Measurements from ENCODE around the gene HCN2. TPM values are rescaled to one million over a fixed set of nuclear protein-coding genes. Genes with fewer than 3 reads are reported as not detected.

Gene HCN2
- total and polyA plus RNA-seq, 2 of the 8 experiments (the other 6 are each of a cell fraction or from before 2014, with no cell fraction given): 1.0 to 4.0 TPM

DNA sequence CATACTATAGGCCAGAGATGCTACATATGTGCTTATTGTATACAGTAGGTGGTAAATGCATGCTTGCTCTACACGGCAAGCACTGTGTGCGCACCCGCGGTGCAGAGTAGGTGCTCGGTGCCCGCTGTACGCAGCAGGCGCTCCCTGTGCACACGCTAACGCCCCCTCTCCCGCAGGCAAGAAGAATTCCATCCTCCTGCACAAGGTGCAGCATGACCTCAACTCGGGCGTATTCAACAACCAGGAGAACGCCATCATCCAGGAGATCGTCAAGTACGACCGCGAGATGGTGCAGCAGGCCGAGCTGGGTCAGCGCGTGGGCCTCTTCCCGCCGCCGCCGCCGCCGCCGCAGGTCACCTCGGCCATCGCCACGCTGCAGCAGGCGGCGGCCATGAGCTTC is 25.9 kb downstream of the HCN2 start:
- Histone ChIP-seq H3K23me2 (ENCODE audit: low read depth, low read length) (no peaks in the 10 kb centered on the region), H3K18ac (ENCODE audit: extremely low read depth, low read length) (no peak overlapping the region), H4K5ac (ENCODE audit: insufficient read length, low read depth, low read length) (no peak overlapping the region), H3K9me3 (ENCODE audit: insufficient read depth in 2 of 2, low read depth in 1 of 2, low read length in 1 of 2) (no peaks in the 10 kb centered on the region), H3K14ac (ENCODE audit: insufficient read length) (no peak overlapping the region), H3K9ac (replicated peaks in 1 of 4; ENCODE audit: extremely low read depth in 1 of 4, low read depth in 3 of 4, low read length in 3 of 4) (no peak overlapping the region), H2AFZ (ENCODE audit: low read length) (no peak overlapping the region), H3K4ac (replicated peaks; ENCODE audit: insufficient read length, low read depth, low read length) (no peak overlapping the region), H3K27me3 (replicated peaks in 1 of 4; ENCODE audit: control insufficient read depth in 3 of 4, extremely low read depth in 1 of 4, insufficient read depth in 3 of 4, low read length in 3 of 4) (no peaks in the 10 kb centered on the region), H2BK5ac (ENCODE audit: low read depth, low read length) (no peak overlapping the region), H3K4me1 (replicated peaks in 1 of 4; ENCODE audit: control insufficient read depth in 3 of 4, insufficient read depth in 4 of 4, low read length in 3 of 4) (no peaks in the 10 kb centered on the region), H3K27ac (ENCODE audit: low read depth, low read length) (no peak overlapping the region), H3K4me3 (ENCODE audit: extremely low read depth in 1 of 4, insufficient read depth in 2 of 4, low read depth in 3 of 4, low read length in 4 of 4) (no peak overlapping the region), H2BK20ac (ENCODE audit: low read length) (no peak overlapping the region), H4K20me1 (replicated peaks in 1 of 2; ENCODE audit: control insufficient read depth in 1 of 2, insufficient read depth in 2 of 2, low read length in 2 of 2) (peaks cover 0 to 9% of the 10 kb centered on the region in 2 experiments), H3K79me2 (ENCODE audit: control insufficient read depth in 1 of 2, insufficient read depth in 2 of 2, low read length in 2 of 2) (no peaks in the 10 kb centered on the region), H4K8ac (ENCODE audit: extremely low read depth, insufficient read depth, low read length) (no peak overlapping the region; the same call in 1 of the 2 replicates), H2BK15ac (ENCODE audit: low read length) (no peak overlapping the region), H3K23ac (ENCODE audit: insufficient read length) (no peak overlapping the region), H2BK12ac (ENCODE audit: low read depth, low read length) (no peak overlapping the region), H2BK120ac (replicated peaks; ENCODE audit: low read depth, low read length) (no peak overlapping the region), H4K91ac (replicated peaks; ENCODE audit: insufficient read length, low read length) (no peak overlapping the region), H3K36me3 (ENCODE audit: control insufficient read depth in 2 of 4, insufficient read depth in 4 of 4, low read length in 3 of 4) (peaks cover 2 to 42% (median 20%) of the 10 kb centered on the region in 4 experiments; a peak in 5 of 8 replicates), H2AK5ac (ENCODE audit: low read depth, low read length) (no peak overlapping the region), H3K4me2 (ENCODE audit: insufficient read depth in 1 of 2, low read depth in 2 of 2, low read length in 2 of 2) (no peak overlapping the region), H3K56ac (replicated peaks; ENCODE audit: insufficient read length, low read depth, low read length) (no peak overlapping the region), H3K79me1 (ENCODE audit: low read depth, low read length) (no peaks in the 10 kb centered on the region)
- POLR2A ChIA-PET (ENCODE audit: partially characterized antibody): interaction anchor here (0.5 to 2.1 kb wide), 5 partner anchors 16 to 32 kb away, joined by 3 to 6 read pairs (median 4); no protein-coding TSS in a partner anchor
- DNase-seq (ENCODE audit: low read depth in 1 of 2, low spot score in 2 of 2) (no peak), FAIRE-seq (no peak)
- WGBS, 2 experiments (ENCODE audit: extremely low coverage in 1 of 2, insufficient coverage in 1 of 2, insufficient read length in 1 of 2, insufficient replicate concordance in 2 of 2, low coverage in 1 of 2, low lambda C conversion rate in 2 of 2, missing lambda C conversion rate in 1 of 2): 95% methylated on average over 21 of the region's 33 CpGs; no CpG with 5 or more reads in 1 of the 2 experiments
- TF ChIP-seq RFX5 (IDR thresholded peaks at IDR 0.05; ENCODE audit: borderline replicate concordance, low read depth, low read length) (no peak), SIN3A (conservative IDR thresholded peaks at IDR 0.05 in 1 of 2, IDR thresholded peaks at IDR 0.05 in 1 of 2; ENCODE audit: low read depth in 1 of 2, low read length in 2 of 2) (no peak), TCF12 (IDR thresholded peaks at IDR 0.05; ENCODE audit: low read depth, low read length) (no peak), CBX5 (IDR thresholded peaks at IDR 0.05; ENCODE audit: low read depth, low read length) (no peak), SRF (IDR thresholded peaks at IDR 0.05; ENCODE audit: low read depth, low read length) (no peak), NRF1 (IDR thresholded peaks at IDR 0.05; ENCODE audit: low read depth, low read length) (no peak), SP1 (IDR thresholded peaks at IDR 0.05; ENCODE audit: low read depth, low read length) (no peak)
- TF ChIP-seq, protein P1, sequence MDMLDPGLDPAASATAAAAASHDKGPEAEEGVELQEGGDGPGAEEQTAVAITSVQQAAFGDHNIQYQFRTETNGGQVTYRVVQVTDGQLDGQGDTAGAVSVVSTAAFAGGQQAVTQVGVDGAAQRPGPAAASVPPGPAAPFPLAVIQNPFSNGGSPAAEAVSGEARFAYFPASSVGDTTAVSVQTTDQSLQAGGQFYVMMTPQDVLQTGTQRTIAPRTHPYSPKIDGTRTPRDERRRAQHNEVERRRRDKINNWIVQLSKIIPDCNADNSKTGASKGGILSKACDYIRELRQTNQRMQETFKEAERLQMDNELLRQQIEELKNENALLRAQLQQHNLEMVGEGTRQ (IDR thresholded peaks at IDR 0.05; ENCODE audit: low read length): no peak
- CTCF ChIA-PET (ENCODE audit: partially characterized antibody): interaction anchor here (0.9 kb wide), 1 partner anchor 10 kb away, joined by 3 read pairs; no protein-coding TSS in a partner anchor
